ENCODE measurements around the gene BYSL. TPM values are rescaled to one million over a fixed set of nuclear protein-coding genes. Genes with fewer than 3 reads are reported as not detected.

The BYSL gene
- total and polyA plus RNA-seq, 9 of the 15 experiments (the other 6 are each of a cell fraction or from before 2014, with no cell fraction given), result 22.2 to 92.3 (median 53.4) TPM

DNA sequence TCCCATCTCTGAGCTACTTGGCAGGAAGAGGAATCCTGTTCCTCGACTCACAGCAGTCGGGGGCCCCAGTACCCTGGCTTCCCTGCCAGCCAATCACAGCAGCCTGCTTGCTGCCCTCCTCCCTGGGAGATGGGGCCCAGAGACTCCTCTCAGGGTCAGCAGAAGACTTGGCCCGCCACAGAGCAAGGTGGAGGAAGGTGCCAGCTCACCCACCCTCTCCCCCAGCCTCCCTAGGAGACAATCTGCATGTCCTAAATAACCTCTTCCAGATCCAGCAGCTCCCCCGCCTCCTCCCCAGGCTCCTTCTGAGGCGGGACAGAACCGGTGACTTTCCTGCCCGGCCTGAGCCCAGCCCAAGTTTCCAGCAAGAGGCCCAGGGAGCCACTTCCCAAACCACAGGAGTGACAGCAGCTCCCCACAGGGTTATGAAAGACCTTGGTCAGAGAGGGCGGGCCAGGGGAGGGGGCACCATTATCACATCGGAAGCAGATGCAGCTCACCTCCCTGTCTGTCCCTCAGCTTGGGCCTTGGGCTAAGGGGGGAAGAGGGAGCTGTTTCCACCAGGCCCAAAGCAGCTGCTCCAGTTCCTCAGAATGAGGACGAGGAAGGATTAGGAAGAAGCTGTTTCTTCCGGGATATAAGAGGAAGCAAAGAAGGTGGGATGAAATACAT lies 18.0 kb downstream of the BYSL start (continued):
- TF ChIP-seq, protein P1, sequence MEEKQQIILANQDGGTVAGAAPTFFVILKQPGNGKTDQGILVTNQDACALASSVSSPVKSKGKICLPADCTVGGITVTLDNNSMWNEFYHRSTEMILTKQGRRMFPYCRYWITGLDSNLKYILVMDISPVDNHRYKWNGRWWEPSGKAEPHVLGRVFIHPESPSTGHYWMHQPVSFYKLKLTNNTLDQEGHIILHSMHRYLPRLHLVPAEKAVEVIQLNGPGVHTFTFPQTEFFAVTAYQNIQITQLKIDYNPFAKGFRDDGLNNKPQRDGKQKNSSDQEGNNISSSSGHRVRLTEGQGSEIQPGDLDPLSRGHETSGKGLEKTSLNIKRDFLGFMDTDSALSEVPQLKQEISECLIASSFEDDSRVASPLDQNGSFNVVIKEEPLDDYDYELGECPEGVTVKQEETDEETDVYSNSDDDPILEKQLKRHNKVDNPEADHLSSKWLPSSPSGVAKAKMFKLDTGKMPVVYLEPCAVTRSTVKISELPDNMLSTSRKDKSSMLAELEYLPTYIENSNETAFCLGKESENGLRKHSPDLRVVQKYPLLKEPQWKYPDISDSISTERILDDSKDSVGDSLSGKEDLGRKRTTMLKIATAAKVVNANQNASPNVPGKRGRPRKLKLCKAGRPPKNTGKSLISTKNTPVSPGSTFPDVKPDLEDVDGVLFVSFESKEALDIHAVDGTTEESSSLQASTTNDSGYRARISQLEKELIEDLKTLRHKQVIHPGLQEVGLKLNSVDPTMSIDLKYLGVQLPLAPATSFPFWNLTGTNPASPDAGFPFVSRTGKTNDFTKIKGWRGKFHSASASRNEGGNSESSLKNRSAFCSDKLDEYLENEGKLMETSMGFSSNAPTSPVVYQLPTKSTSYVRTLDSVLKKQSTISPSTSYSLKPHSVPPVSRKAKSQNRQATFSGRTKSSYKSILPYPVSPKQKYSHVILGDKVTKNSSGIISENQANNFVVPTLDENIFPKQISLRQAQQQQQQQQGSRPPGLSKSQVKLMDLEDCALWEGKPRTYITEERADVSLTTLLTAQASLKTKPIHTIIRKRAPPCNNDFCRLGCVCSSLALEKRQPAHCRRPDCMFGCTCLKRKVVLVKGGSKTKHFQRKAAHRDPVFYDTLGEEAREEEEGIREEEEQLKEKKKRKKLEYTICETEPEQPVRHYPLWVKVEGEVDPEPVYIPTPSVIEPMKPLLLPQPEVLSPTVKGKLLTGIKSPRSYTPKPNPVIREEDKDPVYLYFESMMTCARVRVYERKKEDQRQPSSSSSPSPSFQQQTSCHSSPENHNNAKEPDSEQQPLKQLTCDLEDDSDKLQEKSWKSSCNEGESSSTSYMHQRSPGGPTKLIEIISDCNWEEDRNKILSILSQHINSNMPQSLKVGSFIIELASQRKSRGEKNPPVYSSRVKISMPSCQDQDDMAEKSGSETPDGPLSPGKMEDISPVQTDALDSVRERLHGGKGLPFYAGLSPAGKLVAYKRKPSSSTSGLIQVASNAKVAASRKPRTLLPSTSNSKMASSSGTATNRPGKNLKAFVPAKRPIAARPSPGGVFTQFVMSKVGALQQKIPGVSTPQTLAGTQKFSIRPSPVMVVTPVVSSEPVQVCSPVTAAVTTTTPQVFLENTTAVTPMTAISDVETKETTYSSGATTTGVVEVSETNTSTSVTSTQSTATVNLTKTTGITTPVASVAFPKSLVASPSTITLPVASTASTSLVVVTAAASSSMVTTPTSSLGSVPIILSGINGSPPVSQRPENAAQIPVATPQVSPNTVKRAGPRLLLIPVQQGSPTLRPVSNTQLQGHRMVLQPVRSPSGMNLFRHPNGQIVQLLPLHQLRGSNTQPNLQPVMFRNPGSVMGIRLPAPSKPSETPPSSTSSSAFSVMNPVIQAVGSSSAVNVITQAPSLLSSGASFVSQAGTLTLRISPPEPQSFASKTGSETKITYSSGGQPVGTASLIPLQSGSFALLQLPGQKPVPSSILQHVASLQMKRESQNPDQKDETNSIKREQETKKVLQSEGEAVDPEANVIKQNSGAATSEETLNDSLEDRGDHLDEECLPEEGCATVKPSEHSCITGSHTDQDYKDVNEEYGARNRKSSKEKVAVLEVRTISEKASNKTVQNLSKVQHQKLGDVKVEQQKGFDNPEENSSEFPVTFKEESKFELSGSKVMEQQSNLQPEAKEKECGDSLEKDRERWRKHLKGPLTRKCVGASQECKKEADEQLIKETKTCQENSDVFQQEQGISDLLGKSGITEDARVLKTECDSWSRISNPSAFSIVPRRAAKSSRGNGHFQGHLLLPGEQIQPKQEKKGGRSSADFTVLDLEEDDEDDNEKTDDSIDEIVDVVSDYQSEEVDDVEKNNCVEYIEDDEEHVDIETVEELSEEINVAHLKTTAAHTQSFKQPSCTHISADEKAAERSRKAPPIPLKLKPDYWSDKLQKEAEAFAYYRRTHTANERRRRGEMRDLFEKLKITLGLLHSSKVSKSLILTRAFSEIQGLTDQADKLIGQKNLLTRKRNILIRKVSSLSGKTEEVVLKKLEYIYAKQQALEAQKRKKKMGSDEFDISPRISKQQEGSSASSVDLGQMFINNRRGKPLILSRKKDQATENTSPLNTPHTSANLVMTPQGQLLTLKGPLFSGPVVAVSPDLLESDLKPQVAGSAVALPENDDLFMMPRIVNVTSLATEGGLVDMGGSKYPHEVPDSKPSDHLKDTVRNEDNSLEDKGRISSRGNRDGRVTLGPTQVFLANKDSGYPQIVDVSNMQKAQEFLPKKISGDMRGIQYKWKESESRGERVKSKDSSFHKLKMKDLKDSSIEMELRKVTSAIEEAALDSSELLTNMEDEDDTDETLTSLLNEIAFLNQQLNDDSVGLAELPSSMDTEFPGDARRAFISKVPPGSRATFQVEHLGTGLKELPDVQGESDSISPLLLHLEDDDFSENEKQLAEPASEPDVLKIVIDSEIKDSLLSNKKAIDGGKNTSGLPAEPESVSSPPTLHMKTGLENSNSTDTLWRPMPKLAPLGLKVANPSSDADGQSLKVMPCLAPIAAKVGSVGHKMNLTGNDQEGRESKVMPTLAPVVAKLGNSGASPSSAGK (IDR thresholded peaks at IDR 0.05), result no peak; the same call in 1 of the 2 replicates
- TF ChIP-seq ELF1 (tag; IDR thresholded peaks at IDR 0.05) (no peak), ZNF695 (CRISPR knock-in tag; IDR thresholded peaks at IDR 0.05) (no peak), MEIS2 (IDR thresholded peaks at IDR 0.05; ENCODE audit: partially characterized antibody) (peak; percentile 89), ZFP36 (IDR thresholded peaks at IDR 0.05; ENCODE audit: low read depth, low read length, partially characterized antibody) (no peak), SRF (CRISPR knock-in tag; IDR thresholded peaks at IDR 0.05) (peak in 1 of 2 experiments; percentile 81; a peak in 1 of 4 replicates), YBX1 (IDR thresholded peaks at IDR 0.05) (no peak), ZNF764 (CRISPR knock-in tag; IDR thresholded peaks at IDR 0.05; ENCODE audit: low read depth) (0 out of 2 replicates have a peak, but pooled peaks have one; percentile 2), CEBPB (tag; IDR thresholded peaks at IDR 0.05) (peak; percentile 97)
- TF ChIP-seq, protein P2, sequence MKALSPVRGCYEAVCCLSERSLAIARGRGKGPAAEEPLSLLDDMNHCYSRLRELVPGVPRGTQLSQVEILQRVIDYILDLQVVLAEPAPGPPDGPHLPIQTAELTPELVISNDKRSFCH (CRISPR knock-in tag; IDR thresholded peaks at IDR 0.05), result no peak
- TF ChIP-seq, protein P2 (tag; IDR thresholded peaks at IDR 0.05), result no peak
- TF ChIP-seq, protein P3, sequence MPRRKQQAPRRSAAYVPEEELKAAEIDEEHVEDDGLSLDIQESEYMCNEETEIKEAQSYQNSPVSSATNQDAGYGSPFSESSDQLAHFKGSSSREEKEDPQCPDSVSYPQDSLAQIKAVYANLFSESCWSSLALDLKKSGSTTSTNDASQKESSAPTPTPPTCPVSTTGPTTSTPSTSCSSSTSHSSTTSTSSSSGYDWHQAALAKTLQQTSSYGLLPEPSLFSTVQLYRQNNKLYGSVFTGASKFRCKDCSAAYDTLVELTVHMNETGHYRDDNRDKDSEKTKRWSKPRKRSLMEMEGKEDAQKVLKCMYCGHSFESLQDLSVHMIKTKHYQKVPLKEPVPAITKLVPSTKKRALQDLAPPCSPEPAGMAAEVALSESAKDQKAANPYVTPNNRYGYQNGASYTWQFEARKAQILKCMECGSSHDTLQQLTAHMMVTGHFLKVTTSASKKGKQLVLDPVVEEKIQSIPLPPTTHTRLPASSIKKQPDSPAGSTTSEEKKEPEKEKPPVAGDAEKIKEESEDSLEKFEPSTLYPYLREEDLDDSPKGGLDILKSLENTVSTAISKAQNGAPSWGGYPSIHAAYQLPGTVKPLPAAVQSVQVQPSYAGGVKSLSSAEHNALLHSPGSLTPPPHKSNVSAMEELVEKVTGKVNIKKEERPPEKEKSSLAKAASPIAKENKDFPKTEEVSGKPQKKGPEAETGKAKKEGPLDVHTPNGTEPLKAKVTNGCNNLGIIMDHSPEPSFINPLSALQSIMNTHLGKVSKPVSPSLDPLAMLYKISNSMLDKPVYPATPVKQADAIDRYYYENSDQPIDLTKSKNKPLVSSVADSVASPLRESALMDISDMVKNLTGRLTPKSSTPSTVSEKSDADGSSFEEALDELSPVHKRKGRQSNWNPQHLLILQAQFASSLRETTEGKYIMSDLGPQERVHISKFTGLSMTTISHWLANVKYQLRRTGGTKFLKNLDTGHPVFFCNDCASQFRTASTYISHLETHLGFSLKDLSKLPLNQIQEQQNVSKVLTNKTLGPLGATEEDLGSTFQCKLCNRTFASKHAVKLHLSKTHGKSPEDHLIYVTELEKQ (CRISPR knock-in tag; IDR thresholded peaks at IDR 0.05), result no peak
